H1 (cell line): Measurements from ENCODE around the gene EXO1. TPM values are rescaled to one million over a fixed set of nuclear protein-coding genes. Genes with fewer than 3 reads are reported as not detected.

Source experiments
- CTCF ChIA-PET: fragments of 300-600 bp; sonication (Branson Sonifier 250); formaldehyde crosslinking; loops from one replicate; lab custom pipeline; 2021; ENCODE audit not compliant: partially characterized antibody; lab: Charles Lee
- POLR2A ChIA-PET: fragments of 300-600 bp; sonication (Branson Sonifier 250); formaldehyde crosslinking; loops from one replicate; lab custom pipeline; 2021; ENCODE audit warnings: inconsistent platforms; ENCODE audit not compliant: partially characterized antibody; lab: Charles Lee
- DNase-seq, 2 experiments: peaks; one replicate each; pipeline versions ENCODE4 v3.0.0 to v3.0.0-alpha.2; 2010 to 2022; ENCODE audit warnings: low spot score in 2 of 2, low read depth in 1 of 2, mixed read lengths in 1 of 2
- FAIRE-seq: peaks from 2 replicates; lab custom pipeline; 2011; peaks lifted over from hg19 to GRCh38; lab: Jason Lieb, UNC
- H2AFZ ChIP-seq: 2 replicates; pipeline ENCODE4 v1.8.1; 2012; ENCODE audit warnings: low read length, inconsistent platforms
- H2AK5ac ChIP-seq: 2 replicates; pipeline ENCODE4 v1.6.1; 2013; ENCODE audit warnings: low read depth, low read length
- H2BK120ac ChIP-seq: replicated peaks from 2 replicates; pipeline ENCODE3; 2013; ENCODE audit warnings: low read depth, low read length, inconsistent platforms
- H2BK12ac ChIP-seq: 2 replicates; pipeline ENCODE4 v1.6.1; 2013; ENCODE audit warnings: low read depth, low read length
- H2BK15ac ChIP-seq: 2 replicates; pipeline ENCODE4 v1.6.1; 2013; ENCODE audit warnings: low read length
- H2BK20ac ChIP-seq: 2 replicates; pipeline ENCODE4 v1.6.1; 2013; ENCODE audit warnings: low read length
- H2BK5ac ChIP-seq: 2 replicates; pipeline ENCODE4 v1.6.1; 2013; ENCODE audit warnings: low read depth, low read length
- H3K14ac ChIP-seq: 2 replicates; pipeline ENCODE4 v1.6.1; 2013; ENCODE audit warnings: inconsistent platforms; ENCODE audit not compliant: insufficient read length
- H3K18ac ChIP-seq: 2 replicates; pipeline ENCODE4 v1.6.1; 2013; ENCODE audit warnings: low read length; ENCODE audit errors: extremely low read depth
- H3K23ac ChIP-seq: 2 replicates; pipeline ENCODE4 v1.6.1; 2013; ENCODE audit warnings: inconsistent platforms; ENCODE audit not compliant: insufficient read length
- H3K23me2 ChIP-seq: 2 replicates; pipeline ENCODE4 v1.6.1; 2013; ENCODE audit warnings: low read depth, low read length
- H3K27ac ChIP-seq: 2 replicates; pipeline ENCODE4 v1.6.1; 2011; ENCODE audit warnings: low read depth, low read length, inconsistent platforms
- H3K27me3 ChIP-seq, 4 experiments: replicated peaks in 1 of 4; 1 replicate in 1 of 4; 2 replicates in 3 of 4; pipeline versions ENCODE4 v1.6.1 to v1.8.1; 2011 to 2013; ENCODE audit warnings: low read length in 3 of 4, mild to moderate bottlenecking in 3 of 4, inconsistent platforms in 2 of 4, mixed read lengths in 2 of 4, moderate library complexity in 1 of 4; ENCODE audit not compliant: control insufficient read depth in 3 of 4, insufficient read depth in 3 of 4; ENCODE audit errors: extremely low read depth in 1 of 4
- H3K36me3 ChIP-seq, 4 experiments: 2 replicates each; pipeline versions ENCODE4 v1.6.1 to v1.8.1; 2011 to 2013; ENCODE audit warnings: mild to moderate bottlenecking in 4 of 4, low read length in 3 of 4, moderate library complexity in 2 of 4, control low read depth in 1 of 4, inconsistent platforms in 1 of 4; ENCODE audit not compliant: insufficient read depth in 4 of 4, control insufficient read depth in 2 of 4
- H3K4ac ChIP-seq: replicated peaks from 2 replicates; pipeline ENCODE3; 2013; ENCODE audit warnings: low read length, low read depth, mixed read lengths, inconsistent platforms; ENCODE audit not compliant: insufficient read length
- H3K4me1 ChIP-seq, 4 experiments: replicated peaks in 1 of 4; 1 replicate in 1 of 4; 2 replicates in 3 of 4; pipeline versions ENCODE4 v1.6.1 to v1.8.1; 2011 to 2013; ENCODE audit warnings: low read length in 3 of 4, inconsistent platforms in 2 of 4, mixed read lengths in 1 of 4; ENCODE audit not compliant: insufficient read depth in 4 of 4, control insufficient read depth in 3 of 4
- H3K4me2 ChIP-seq, 2 experiments: 2 replicates each; pipeline versions ENCODE4 v1.6.1 to v1.8.1; 2011 to 2013; ENCODE audit warnings: low read depth in 2 of 2, low read length in 2 of 2, control low read depth in 1 of 2, inconsistent platforms in 1 of 2, mild to moderate bottlenecking in 1 of 2; ENCODE audit not compliant: insufficient read depth in 1 of 2
- H3K4me3 ChIP-seq, 4 experiments: fragments of 200-600, 300-600 bp in 1 of 4; sonication (generic), shearing (Covaris generic), sonication (Bioruptor Twin) in 1 of 4; 2 replicates each; pipeline versions ENCODE4 v1.5.1 to v1.8.1; 2011 to 2016; ENCODE audit warnings: low read length in 4 of 4, low read depth in 3 of 4, control low read depth in 2 of 4, inconsistent platforms in 2 of 4, mild to moderate bottlenecking in 2 of 4, mixed read lengths in 1 of 4, moderate library complexity in 1 of 4; ENCODE audit not compliant: insufficient read depth in 2 of 4; ENCODE audit errors: extremely low read depth in 1 of 4
- H3K56ac ChIP-seq: replicated peaks from 2 replicates; pipeline ENCODE3; 2013; ENCODE audit warnings: low read depth, mild to moderate bottlenecking, mixed read lengths, low read length, inconsistent platforms; ENCODE audit not compliant: insufficient read length
- H3K79me1 ChIP-seq: 2 replicates; pipeline ENCODE4 v1.6.1; 2013; ENCODE audit warnings: low read depth, low read length, control low read depth
- H3K79me2 ChIP-seq, 2 experiments: 2 replicates each; pipeline versions ENCODE4 v1.6.1 to v1.8.1; 2012 to 2013; ENCODE audit warnings: low read length in 2 of 2, mild to moderate bottlenecking in 2 of 2, inconsistent platforms in 1 of 2; ENCODE audit not compliant: insufficient read depth in 2 of 2, control insufficient read depth in 1 of 2
- H3K9ac ChIP-seq, 4 experiments: replicated peaks in 1 of 4; 1 replicate in 1 of 4; 2 replicates in 3 of 4; pipeline versions ENCODE4 v1.6.1 to v1.8.1; 2011 to 2013; ENCODE audit warnings: low read depth in 3 of 4, low read length in 3 of 4, control low read depth in 2 of 4, mild to moderate bottlenecking in 2 of 4, moderate library complexity in 2 of 4, inconsistent platforms in 1 of 4; ENCODE audit errors: extremely low read depth in 1 of 4
- H3K9me3 ChIP-seq, 2 experiments: 2 replicates each; pipeline versions ENCODE4 v1.6.1 to v1.8.1; 2012 to 2013; ENCODE audit warnings: mild to moderate bottlenecking in 2 of 2, moderate library complexity in 2 of 2, control low read depth in 1 of 2, inconsistent platforms in 1 of 2, low read depth in 1 of 2, low read length in 1 of 2, mixed read lengths in 1 of 2; ENCODE audit not compliant: insufficient read depth in 2 of 2
- H4K20me1 ChIP-seq, 2 experiments: replicated peaks in 1 of 2; 2 replicates each; pipeline versions ENCODE3 to v1.8.1; 2011 to 2013; ENCODE audit warnings: inconsistent platforms in 2 of 2, low read length in 2 of 2, mild to moderate bottlenecking in 1 of 2; ENCODE audit not compliant: insufficient read depth in 2 of 2, control insufficient read depth in 1 of 2
- H4K5ac ChIP-seq: 2 replicates; pipeline ENCODE4 v1.6.1; 2013; ENCODE audit warnings: low read length, low read depth, mixed read lengths, inconsistent platforms; ENCODE audit not compliant: insufficient read length
- H4K8ac ChIP-seq: 2 replicates; pipeline ENCODE4 v1.8.0; 2013; ENCODE audit warnings: mild to moderate bottlenecking, moderate library complexity, low read length, inconsistent platforms; ENCODE audit not compliant: insufficient read depth; ENCODE audit errors: extremely low read depth
- H4K91ac ChIP-seq: replicated peaks from 2 replicates; pipeline ENCODE3; 2013; ENCODE audit warnings: low read length, mixed read lengths, inconsistent platforms; ENCODE audit not compliant: insufficient read length
- BCL11A ChIP-seq, 2 experiments: IDR thresholded peaks; one replicate each; pipeline ENCODE4 v1.6.1; 2011; ENCODE audit warnings: low read depth in 2 of 2, low read length in 2 of 2, mild to moderate bottlenecking in 2 of 2
- CBX5 ChIP-seq: fragments of 300-800, 300-1000 bp; sonication (generic); IDR thresholded peaks from 2 replicates; pipeline ENCODE4 v1.7.1; 2016; ENCODE audit warnings: antibody characterized with exemption, low read length, low read depth
- CHD1 ChIP-seq: IDR thresholded peaks from 2 replicates; pipeline ENCODE4 v1.6.1; 2012; ENCODE audit warnings: low read depth, low read length, improper control_type of control experiment
- GTF2F1 ChIP-seq: IDR thresholded peaks from 2 replicates; pipeline ENCODE4 v1.6.1; 2012; ENCODE audit warnings: low read depth, low read length, improper control_type of control experiment, borderline replicate concordance
- KDM1A ChIP-seq: fragments of 200-600, 300-600 bp; sonication (generic); IDR thresholded peaks from 2 replicates; pipeline ENCODE4 v1.7.1; 2016; ENCODE audit warnings: mild to moderate bottlenecking, low read length, borderline replicate concordance
- MAX ChIP-seq: IDR thresholded peaks from 2 replicates; pipeline ENCODE4 v1.6.1; 2012; ENCODE audit warnings: inconsistent platforms
- NANOG ChIP-seq: IDR thresholded peaks from 2 replicates; pipeline ENCODE4 v1.6.1; 2011; ENCODE audit warnings: low read length, low read depth, mild to moderate bottlenecking, inconsistent platforms; ENCODE audit not compliant: insufficient read depth, poor library complexity, severe bottlenecking
- NRF1 ChIP-seq: IDR thresholded peaks from 2 replicates; pipeline ENCODE4 v1.6.1; 2011; ENCODE audit warnings: mild to moderate bottlenecking, low read depth, low read length, improper control_type of control experiment
- POU5F1 ChIP-seq: IDR thresholded peaks from 2 replicates; pipeline ENCODE4 v1.6.1; 2011; ENCODE audit warnings: low read depth, mild to moderate bottlenecking, low read length, moderate library complexity
- RFX5 ChIP-seq: IDR thresholded peaks from 2 replicates; pipeline ENCODE4 v1.6.1; 2011; ENCODE audit warnings: low read depth, low read length, improper control_type of control experiment, borderline replicate concordance
- SAP30 ChIP-seq: fragments of 300-600 bp; sonication (generic); IDR thresholded peaks from 2 replicates; pipeline ENCODE4 v1.7.1; 2012; ENCODE audit warnings: low read length, moderate library complexity, mild to moderate bottlenecking, inconsistent platforms; ENCODE audit not compliant: insufficient read depth, insufficient replicate concordance
- SIN3A ChIP-seq, 2 experiments: IDR thresholded peaks in 1 of 2; conservative IDR thresholded peaks in 1 of 2; 2 replicates each; pipeline ENCODE4 v1.6.1; 2011 to 2012; ENCODE audit warnings: low read length in 2 of 2, improper control_type of control experiment in 1 of 2, low read depth in 1 of 2, mild to moderate bottlenecking in 1 of 2
- SP1 ChIP-seq: IDR thresholded peaks from 2 replicates; pipeline ENCODE4 v1.6.1; 2011; ENCODE audit warnings: low read depth, low read length
- SRF ChIP-seq: IDR thresholded peaks from 2 replicates; pipeline ENCODE4 v1.6.1; 2011; ENCODE audit warnings: mild to moderate bottlenecking, low read depth, low read length, moderate library complexity
- TBP ChIP-seq: IDR thresholded peaks from 2 replicates; pipeline ENCODE4 v1.6.1; 2011; ENCODE audit warnings: low read depth, low read length, improper control_type of control experiment
- WGBS, 2 experiments: shearing (Covaris generic) in 1 of 2; methylation state at CpG; one replicate each; pipeline versions ENCODE4 v1.1.6 to v1.1.7; 2013 to 2015; ENCODE audit warnings: low lambda C conversion rate in 2 of 2, mixed read lengths in 2 of 2, inconsistent platforms in 1 of 2, low coverage in 1 of 2, missing lambda C conversion rate in 1 of 2; ENCODE audit not compliant: insufficient replicate concordance in 2 of 2, insufficient coverage in 1 of 2, insufficient read length in 1 of 2; ENCODE audit errors: extremely low coverage in 1 of 2, missing lambda C conversion rate in 1 of 2; 5-methylcytosine and 5-hydroxymethylcytosine counted together
- polyA plus RNA-seq, 7 experiments: library from polyadenylated mRNA; depleted of rRNA in 3 of 7; stranded (reverse) in 5 of 7; unstranded in 2 of 7; fragments of >200 nt in 5 of 7; fragments of 200-250 nt in 2 of 7; gene quantifications; 1 replicate in 5 of 7; 2 replicates in 1 of 7; 4 replicates in 1 of 7; pipeline versions ENCODE4 v1.2.1 to v1.2.3, GENCODE V29; 2011 to 2013; ENCODE audit warnings: missing spikeins in 2 of 7, mixed read lengths in 2 of 7
- total RNA-seq: library from RNA; stranded (reverse); fragmentation: NEBNext Ultra II Directional; extraction: Animal tissue kit (Norgen Biotek cat#: 25700); gene quantifications from 2 replicates; pipeline ENCODE4 v1.2.1, GENCODE V29; 2021

Gene EXO1
- total and polyA plus RNA-seq, 2 of the 8 experiments (the other 6 are each of a cell fraction or from before 2014, with no cell fraction given) = 9.2 to 43.0 TPM

GRCh38 chr1:241891296-241891695 is 43.3 kb downstream of the EXO1 start:
- H3K36me3 ChIP-seq = peaks cover 0 to 29% (median 8%) of the 10 kb centered on the region in 4 experiments; a peak in 5 of 8 replicates
- ChIA-PET POLR2A (no interaction called here), CTCF (interaction anchor here (0.6 to 6.2 kb wide), 4 partner anchors 95 to 120 kb away, joined by 3 to 71 read pairs (median 10); partner anchors contain the start of gene MAP1LC3C)
- H2BK5ac ChIP-seq = no peak overlapping the region
- H2AFZ ChIP-seq = no peak overlapping the region
- no peak overlapping the region for H3K18ac ChIP-seq
- H2BK12ac ChIP-seq = no peak overlapping the region
- H3K79me1 ChIP-seq = no peaks in the 10 kb centered on the region
- H3K9ac ChIP-seq = no peak overlapping the region
- H3K23ac ChIP-seq = no peak overlapping the region
- H2BK120ac ChIP-seq = no peak overlapping the region
- no peak overlapping the region for H3K4me2 ChIP-seq
- no peak overlapping the region for H3K4ac ChIP-seq
- H3K4me3 ChIP-seq = no peak overlapping the region
- 89% methylated on average over 3 of the region's 3 CpGs; no CpG with 5 or more reads in 1 of the 2 experiments for WGBS, 2 experiments
- H2BK20ac ChIP-seq = no peak overlapping the region
- no peak overlapping the region for H4K8ac ChIP-seq
- no peaks in the 10 kb centered on the region for H3K79me2 ChIP-seq
- H4K5ac ChIP-seq = no peak overlapping the region
- H3K27ac ChIP-seq = no peak overlapping the region
- FAIRE-seq (no peak), DNase-seq (no peak)
- no peak overlapping the region for H3K14ac ChIP-seq
- no peak overlapping the region for H2BK15ac ChIP-seq
- no peaks in the 10 kb centered on the region for H3K4me1 ChIP-seq
- H4K20me1 ChIP-seq = no peaks in the 10 kb centered on the region
- H3K27me3 ChIP-seq = no peaks in the 10 kb centered on the region
- H3K9me3 ChIP-seq = no peaks in the 10 kb centered on the region
- H3K56ac ChIP-seq = no peak overlapping the region
- H3K23me2 ChIP-seq = no peaks in the 10 kb centered on the region
- H2AK5ac ChIP-seq = no peak overlapping the region
- H4K91ac ChIP-seq = no peak overlapping the region
- TF ChIP-seq SAP30 = no peak
- TF ChIP-seq BCL11A (IDR thresholded peaks at IDR 0.05; ENCODE audit: low read depth in 2 of 2, low read length in 2 of 2) = no peak
- TF ChIP-seq MAX = no peak
- TF ChIP-seq KDM1A = no peak
- TF ChIP-seq POU5F1 = no peak
- TF ChIP-seq RFX5 = no peak
- TF ChIP-seq SP1 = no peak
- TF ChIP-seq NANOG = no peak
- no peak for TF ChIP-seq CHD1
- TF ChIP-seq NRF1 = no peak
- no peak for TF ChIP-seq TBP
- no peak for TF ChIP-seq GTF2F1
- no peak for TF ChIP-seq CBX5
- no peak for TF ChIP-seq SIN3A (conservative IDR thresholded peaks at IDR 0.05 in 1 of 2, IDR thresholded peaks at IDR 0.05 in 1 of 2; ENCODE audit: low read depth in 1 of 2, low read length in 2 of 2)
- no peak for TF ChIP-seq SRF
